Nephron (organoid): ENCODE results near the gene RPP25.

Experiments used
- H3K27ac Mint-ChIP-seq, 3 experiments: 2 replicates each; pipeline ENCODE4 v1.8.0; 2020; ENCODE audit warnings: mixed read lengths in 3 of 3, mild to moderate bottlenecking in 2 of 3, moderate library complexity in 1 of 3
- H3K27me3 Mint-ChIP-seq: 2 replicates; pipeline ENCODE4 v1.8.0; 2021; ENCODE audit warnings: low read depth, mild to moderate bottlenecking, moderate library complexity, mixed read lengths
- H3K36me3 Mint-ChIP-seq: 2 replicates; pipeline ENCODE4 v1.8.0; 2020; ENCODE audit warnings: low read depth, mixed read lengths
- H3K4me1 Mint-ChIP-seq: 2 replicates; pipeline ENCODE4 v1.8.0; 2020; ENCODE audit warnings: mixed read lengths
- H3K4me3 Mint-ChIP-seq, 3 experiments: 2 replicates each; pipeline ENCODE4 v1.8.0; 2020; ENCODE audit warnings: mild to moderate bottlenecking in 3 of 3, mixed read lengths in 3 of 3, moderate library complexity in 2 of 3
- H3K9me3 Mint-ChIP-seq: 2 replicates; pipeline ENCODE4 v1.8.0; 2020; ENCODE audit warnings: mixed read lengths
- TF ChIP-seq, protein P1 (sequence below), 3 experiments: fragments of 200-600 bp; sonication (generic); IDR thresholded peaks; one replicate each; pipeline ENCODE4 v1.5.0; 2021; ENCODE audit warnings: antibody characterized with exemption in 3 of 3; ENCODE audit not compliant: unreplicated experiment in 3 of 3

Gene RPP25

DNA sequence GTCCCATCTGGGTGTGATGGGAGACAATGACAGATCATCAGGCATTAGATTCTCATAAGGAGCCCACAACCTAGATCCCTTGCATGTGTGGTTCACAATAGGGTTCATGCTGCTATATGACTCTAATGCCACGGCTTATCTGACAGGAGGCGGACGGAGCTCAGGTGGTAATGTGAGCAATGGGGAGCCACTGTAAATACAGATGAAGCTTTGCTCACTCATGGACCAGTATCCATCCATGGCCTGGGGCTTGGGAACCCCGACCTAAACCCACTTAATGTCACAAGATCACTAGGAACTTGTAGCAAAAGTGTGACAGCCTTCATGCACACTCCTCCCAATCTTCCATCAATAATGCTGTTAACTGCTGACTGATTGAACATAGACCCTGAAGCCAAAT lies 47.9 kb downstream of the RPP25 start:
- no peaks in the 10 kb centered on the region for H3K9me3 Mint-ChIP-seq
- peaks cover 22% of the 10 kb centered on the region for H3K4me1 Mint-ChIP-seq
- peak overlapping the region in 2 of 3 experiments; percentile 28 to 35 for H3K27ac Mint-ChIP-seq
- TF ChIP-seq, protein P1, sequence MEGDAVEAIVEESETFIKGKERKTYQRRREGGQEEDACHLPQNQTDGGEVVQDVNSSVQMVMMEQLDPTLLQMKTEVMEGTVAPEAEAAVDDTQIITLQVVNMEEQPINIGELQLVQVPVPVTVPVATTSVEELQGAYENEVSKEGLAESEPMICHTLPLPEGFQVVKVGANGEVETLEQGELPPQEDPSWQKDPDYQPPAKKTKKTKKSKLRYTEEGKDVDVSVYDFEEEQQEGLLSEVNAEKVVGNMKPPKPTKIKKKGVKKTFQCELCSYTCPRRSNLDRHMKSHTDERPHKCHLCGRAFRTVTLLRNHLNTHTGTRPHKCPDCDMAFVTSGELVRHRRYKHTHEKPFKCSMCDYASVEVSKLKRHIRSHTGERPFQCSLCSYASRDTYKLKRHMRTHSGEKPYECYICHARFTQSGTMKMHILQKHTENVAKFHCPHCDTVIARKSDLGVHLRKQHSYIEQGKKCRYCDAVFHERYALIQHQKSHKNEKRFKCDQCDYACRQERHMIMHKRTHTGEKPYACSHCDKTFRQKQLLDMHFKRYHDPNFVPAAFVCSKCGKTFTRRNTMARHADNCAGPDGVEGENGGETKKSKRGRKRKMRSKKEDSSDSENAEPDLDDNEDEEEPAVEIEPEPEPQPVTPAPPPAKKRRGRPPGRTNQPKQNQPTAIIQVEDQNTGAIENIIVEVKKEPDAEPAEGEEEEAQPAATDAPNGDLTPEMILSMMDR (IDR thresholded peaks at IDR 0.05; ENCODE audit: unreplicated experiment in 3 of 3): no peak
- H3K4me3 Mint-ChIP-seq: peak overlapping the region; percentile 42 to 75 (median 54)
- peaks cover 37% of the 10 kb centered on the region for H3K36me3 Mint-ChIP-seq
- no peaks in the 10 kb centered on the region for H3K27me3 Mint-ChIP-seq

DNA sequence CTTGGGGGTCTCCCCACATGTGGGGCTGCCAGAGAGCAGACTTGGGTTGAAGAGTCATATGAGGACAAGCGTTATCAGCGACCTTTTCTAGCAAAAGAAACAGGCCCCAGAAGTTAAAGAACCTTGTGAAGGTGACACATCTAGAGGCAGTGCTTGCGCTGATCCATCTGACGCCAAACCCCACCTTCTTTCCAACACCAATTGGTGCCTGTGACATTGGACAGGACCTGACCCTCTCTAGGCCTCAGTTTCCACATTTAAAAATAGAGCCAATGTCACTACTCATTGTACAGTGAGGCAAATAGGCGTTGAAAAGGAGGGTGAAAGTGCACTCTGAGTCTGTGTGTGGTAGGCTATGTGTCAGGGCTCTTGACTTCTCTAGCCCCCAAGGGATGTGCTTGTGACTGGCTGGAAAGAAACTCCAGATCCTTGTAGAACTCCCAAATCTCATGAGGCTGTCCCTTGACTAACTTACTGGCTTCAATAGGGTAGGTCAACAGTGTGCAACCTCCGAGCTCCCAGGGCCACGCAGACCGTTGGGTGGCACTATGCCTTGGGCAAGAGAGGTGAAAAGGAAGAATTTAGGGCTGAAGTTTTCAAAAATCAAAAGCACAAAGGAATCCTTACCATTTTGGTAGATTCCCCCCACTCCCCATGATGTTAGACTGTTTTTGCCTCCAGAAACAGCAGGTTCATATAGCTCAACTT lies 49.3 kb downstream of the RPP25 start:
- H3K9me3 Mint-ChIP-seq: no peaks in the 10 kb centered on the region
- TF ChIP-seq, protein P1 (IDR thresholded peaks at IDR 0.05; ENCODE audit: unreplicated experiment in 3 of 3): no peak
- H3K27me3 Mint-ChIP-seq: peaks cover 3% of the 10 kb centered on the region
- peak overlapping the region; percentile 92 to 98 (median 97) for H3K27ac Mint-ChIP-seq
- peaks cover 23% of the 10 kb centered on the region for H3K4me1 Mint-ChIP-seq
- H3K4me3 Mint-ChIP-seq: peak overlapping the region; percentile 94 to 98 (median 94)
- peaks cover 40% of the 10 kb centered on the region for H3K36me3 Mint-ChIP-seq

DNA sequence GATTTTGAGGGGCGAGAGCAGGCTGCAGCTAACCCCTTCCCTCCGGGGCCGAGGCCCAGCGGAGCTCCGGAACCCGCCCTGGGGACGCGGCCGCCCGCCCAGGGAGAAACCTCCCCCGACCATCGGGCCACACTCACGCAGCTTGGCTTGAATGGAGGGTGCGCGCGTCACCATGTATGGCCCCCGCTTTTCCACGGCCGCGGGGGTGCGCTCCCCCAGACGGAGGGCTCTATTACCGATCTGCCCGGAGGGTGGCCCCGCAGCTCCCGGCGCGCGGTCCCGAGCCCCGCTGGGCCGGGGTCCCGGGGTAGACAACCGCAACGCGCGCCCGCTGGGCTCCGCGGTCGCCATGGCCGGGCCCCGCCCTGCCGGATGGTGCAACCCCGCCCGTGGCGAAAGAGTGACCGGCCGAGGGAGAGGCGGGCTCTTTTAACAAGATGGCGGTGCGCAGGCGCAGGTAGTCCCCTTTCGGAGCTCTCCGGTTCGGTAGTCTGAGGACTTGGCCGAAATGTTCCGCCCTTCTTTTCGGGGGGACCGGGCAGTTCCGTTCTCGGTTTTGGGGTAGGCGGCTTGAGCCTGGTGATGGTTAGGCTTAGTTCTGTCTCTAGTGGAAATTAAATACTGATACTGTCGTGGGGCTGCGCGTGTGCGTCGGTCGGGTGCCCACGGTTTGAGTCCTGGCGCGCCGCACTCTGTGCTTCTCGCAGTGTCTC lies 50.0 kb downstream of the RPP25 start, which contains the start of gene FAM219B:
Gene FAM219B, minus strand, starts transcription at position 402 of the 713 bp plus-strand sequence. Its CDS starts 51 bp downstream, at position 351.
- H3K27ac Mint-ChIP-seq: peak within 1 kb of the TSS; percentile 96 to 98 (median 97)
- H3K4me1 Mint-ChIP-seq: peaks cover 23% of the 10 kb centered on the region
- H3K36me3 Mint-ChIP-seq: peaks cover 45% of the 10 kb centered on the region
- peaks cover 3% of the 10 kb centered on the region for H3K27me3 Mint-ChIP-seq
- TF ChIP-seq, protein P1 (IDR thresholded peaks at IDR 0.05; ENCODE audit: unreplicated experiment in 3 of 3): no peak
- H3K4me3 Mint-ChIP-seq: peak within 1 kb of the TSS; percentile 94 to 98 (median 94)
- H3K9me3 Mint-ChIP-seq: no peaks in the 10 kb centered on the region

DNA sequence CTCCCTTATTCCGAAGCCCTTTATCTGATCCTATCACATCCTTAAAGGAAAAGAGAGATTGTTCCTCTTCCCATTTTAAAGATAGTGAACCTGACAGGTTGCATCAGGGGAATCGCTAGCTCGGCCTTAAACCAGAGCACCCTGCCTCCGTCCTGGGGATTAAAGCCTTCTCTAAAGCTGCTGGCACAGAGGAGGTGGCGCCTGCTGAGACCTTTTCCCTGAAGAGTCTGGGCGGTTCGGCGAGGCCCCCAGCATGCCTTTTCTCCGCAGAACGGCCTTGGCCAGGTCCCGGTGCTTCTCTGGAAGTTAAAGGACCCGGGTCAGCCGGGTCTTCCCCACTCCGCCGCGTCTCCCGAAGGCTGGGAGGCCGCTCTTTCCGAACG lies 50.5 kb downstream of the RPP25 start:
- peaks cover 3% of the 10 kb centered on the region for H3K27me3 Mint-ChIP-seq
- peaks cover 44% of the 10 kb centered on the region for H3K36me3 Mint-ChIP-seq
- no peaks in the 10 kb centered on the region for H3K9me3 Mint-ChIP-seq
- H3K27ac Mint-ChIP-seq: peak overlapping the region; percentile 96 to 97 (median 96)
- TF ChIP-seq, protein P1 (IDR thresholded peaks at IDR 0.05; ENCODE audit: unreplicated experiment in 3 of 3): no peak
- H3K4me1 Mint-ChIP-seq: peaks cover 23% of the 10 kb centered on the region
- H3K4me3 Mint-ChIP-seq: peak overlapping the region; percentile 87 to 98 (median 94)
